ENCODE measurements around the gene SLC1A7. TPM values are rescaled to one million over a fixed set of nuclear protein-coding genes. Genes with fewer than 3 reads are reported as not detected.

The SLC1A7 gene
- total RNA-seq, 1 donor from 2014 or later: not detected

DNA sequence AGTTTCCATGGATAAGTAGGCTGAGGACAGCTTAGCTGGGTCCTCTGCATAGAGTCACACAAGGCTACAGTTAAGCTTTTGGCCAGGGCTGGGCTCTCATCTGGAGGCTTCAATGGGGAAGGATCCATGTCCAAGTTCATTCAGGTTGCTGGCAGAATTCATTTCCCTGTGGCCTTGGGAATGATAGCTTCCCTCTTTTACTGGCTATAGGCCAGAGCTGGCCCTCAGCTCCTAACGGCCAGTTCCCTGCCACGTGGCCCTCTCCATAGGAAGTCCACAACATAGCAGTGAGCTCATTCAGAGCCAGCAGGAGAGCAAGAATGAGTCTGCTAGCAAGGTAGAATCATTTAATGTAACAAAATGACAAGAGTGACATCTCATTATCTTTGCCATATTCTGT lies 95.5 kb downstream of the SLC1A7 start:
- Histone ChIP-seq H3K27ac (no peak overlapping the region), H2AFZ (replicated peaks) (no peak overlapping the region), H3K79me2 (ENCODE audit: low read depth) (no peaks in the 10 kb centered on the region), H3F3A (ENCODE audit: low read depth) (no peaks in the 10 kb centered on the region), H3K27me3 (no peaks in the 10 kb centered on the region), H3K36me3 (no peaks in the 10 kb centered on the region), H3K4me1 (peaks cover 42% of the 10 kb centered on the region), H3K4me2 (no peak overlapping the region), H3K4me3 (no peak overlapping the region), H3K9me3 (ENCODE audit: low read depth) (no peaks in the 10 kb centered on the region), H3K9ac (no peak overlapping the region), H4K20me1 (ENCODE audit: low read depth) (no peaks in the 10 kb centered on the region)
- H3K4me3 Mint-ChIP-seq: no peak overlapping the region
- H3K27ac Mint-ChIP-seq: no peak overlapping the region
- H3K9me3 Mint-ChIP-seq: no peaks in the 10 kb centered on the region
- H3K36me3 Mint-ChIP-seq: no peaks in the 10 kb centered on the region
- H3K4me1 Mint-ChIP-seq: peaks cover 45% of the 10 kb centered on the region
- TF ChIP-seq EZH2phosphoT487 (IDR thresholded peaks at IDR 0.05) (no peak), EZH2 (IDR thresholded peaks at IDR 0.05) (no peak)
- TF ChIP-seq, protein P1, sequence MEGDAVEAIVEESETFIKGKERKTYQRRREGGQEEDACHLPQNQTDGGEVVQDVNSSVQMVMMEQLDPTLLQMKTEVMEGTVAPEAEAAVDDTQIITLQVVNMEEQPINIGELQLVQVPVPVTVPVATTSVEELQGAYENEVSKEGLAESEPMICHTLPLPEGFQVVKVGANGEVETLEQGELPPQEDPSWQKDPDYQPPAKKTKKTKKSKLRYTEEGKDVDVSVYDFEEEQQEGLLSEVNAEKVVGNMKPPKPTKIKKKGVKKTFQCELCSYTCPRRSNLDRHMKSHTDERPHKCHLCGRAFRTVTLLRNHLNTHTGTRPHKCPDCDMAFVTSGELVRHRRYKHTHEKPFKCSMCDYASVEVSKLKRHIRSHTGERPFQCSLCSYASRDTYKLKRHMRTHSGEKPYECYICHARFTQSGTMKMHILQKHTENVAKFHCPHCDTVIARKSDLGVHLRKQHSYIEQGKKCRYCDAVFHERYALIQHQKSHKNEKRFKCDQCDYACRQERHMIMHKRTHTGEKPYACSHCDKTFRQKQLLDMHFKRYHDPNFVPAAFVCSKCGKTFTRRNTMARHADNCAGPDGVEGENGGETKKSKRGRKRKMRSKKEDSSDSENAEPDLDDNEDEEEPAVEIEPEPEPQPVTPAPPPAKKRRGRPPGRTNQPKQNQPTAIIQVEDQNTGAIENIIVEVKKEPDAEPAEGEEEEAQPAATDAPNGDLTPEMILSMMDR (IDR thresholded peaks at IDR 0.05): no peak
- no peaks in the 10 kb centered on the region for H3K27me3 Mint-ChIP-seq (ENCODE audit: insufficient read depth, low read depth)
- no peak for DNase-seq (ENCODE audit: low spot score)

DNA sequence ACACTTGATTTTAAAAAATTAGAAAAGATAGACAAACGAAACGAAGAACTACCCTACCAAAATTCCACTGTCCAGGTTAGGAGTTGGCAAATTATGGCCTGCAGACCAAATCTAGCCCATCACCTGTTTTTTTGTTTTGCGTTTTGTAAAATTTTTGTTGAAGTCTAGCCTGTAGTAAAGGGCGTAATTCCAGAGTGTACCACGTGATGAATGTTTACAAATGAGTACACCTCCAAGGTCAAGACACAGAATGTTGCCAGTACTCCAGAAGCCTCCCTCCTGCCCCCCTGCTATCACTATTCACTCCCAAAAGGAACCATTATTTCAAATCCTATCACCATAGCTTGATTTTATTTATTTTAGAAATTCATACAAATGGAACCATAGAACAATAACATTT lies 97.5 kb downstream of the SLC1A7 start:
- Histone ChIP-seq H4K20me1 (ENCODE audit: low read depth) (no peaks in the 10 kb centered on the region), H2AFZ (replicated peaks) (no peak overlapping the region), H3K27ac (no peak overlapping the region), H3K36me3 (no peaks in the 10 kb centered on the region), H3K9ac (no peak overlapping the region), H3K9me3 (ENCODE audit: low read depth) (no peaks in the 10 kb centered on the region), H3K27me3 (no peaks in the 10 kb centered on the region), H3F3A (ENCODE audit: low read depth) (no peaks in the 10 kb centered on the region), H3K4me3 (no peak overlapping the region), H3K4me1 (peaks cover 30% of the 10 kb centered on the region), H3K4me2 (no peak overlapping the region), H3K79me2 (ENCODE audit: low read depth) (no peaks in the 10 kb centered on the region)
- peaks cover 1% of the 10 kb centered on the region for H3K36me3 Mint-ChIP-seq
- no peak overlapping the region for H3K27ac Mint-ChIP-seq
- peaks cover 1% of the 10 kb centered on the region for H3K27me3 Mint-ChIP-seq (ENCODE audit: insufficient read depth, low read depth)
- H3K4me1 Mint-ChIP-seq: peaks cover 36% of the 10 kb centered on the region
- TF ChIP-seq, protein P1 (IDR thresholded peaks at IDR 0.05): no peak
- TF ChIP-seq EZH2phosphoT487 (IDR thresholded peaks at IDR 0.05) (no peak), EZH2 (IDR thresholded peaks at IDR 0.05) (no peak)
- H3K4me3 Mint-ChIP-seq: no peak overlapping the region
- H3K9me3 Mint-ChIP-seq: no peaks in the 10 kb centered on the region
- no peak for DNase-seq (ENCODE audit: low spot score)

DNA sequence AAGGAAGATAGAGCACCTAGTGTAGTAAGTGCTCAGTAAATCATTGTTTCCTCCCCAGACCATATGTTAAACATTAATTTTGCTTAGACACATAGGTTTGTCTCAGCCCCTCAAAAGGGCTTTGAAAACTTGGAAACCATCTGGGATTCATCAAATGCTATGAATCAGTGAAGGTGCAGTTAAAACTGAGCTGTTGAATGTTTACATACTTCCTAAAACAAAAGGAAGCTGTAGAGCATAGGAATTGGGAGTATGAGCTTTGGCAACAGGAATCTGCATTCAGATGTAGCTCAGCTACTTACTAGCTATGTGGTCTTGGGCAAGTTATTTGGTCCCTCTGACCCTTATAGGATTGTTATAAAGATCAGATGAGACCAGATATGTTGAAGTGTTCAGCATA lies 99.2 kb downstream of the SLC1A7 start:
- no peaks in the 10 kb centered on the region for H3K79me2 ChIP-seq (ENCODE audit: low read depth)
- H3K4me2 ChIP-seq: no peak overlapping the region
- no peak overlapping the region for H3K27ac Mint-ChIP-seq

More for the DNA sequence above, 99.2 kb downstream of the SLC1A7 start:
- TF ChIP-seq, protein P1 (IDR thresholded peaks at IDR 0.05): no peak
- no peak for TF ChIP-seq EZH2phosphoT487 (IDR thresholded peaks at IDR 0.05)
- no peak for TF ChIP-seq EZH2 (IDR thresholded peaks at IDR 0.05)
- no peaks in the 10 kb centered on the region for H3F3A ChIP-seq (ENCODE audit: low read depth)
- H3K36me3 Mint-ChIP-seq: peaks cover 5% of the 10 kb centered on the region
- no peaks in the 10 kb centered on the region for H3K9me3 Mint-ChIP-seq
- H3K27me3 Mint-ChIP-seq (ENCODE audit: insufficient read depth, low read depth): peaks cover 2% of the 10 kb centered on the region
- no peak for DNase-seq (ENCODE audit: low spot score)
- H2AFZ ChIP-seq (replicated peaks): no peak overlapping the region
- no peak overlapping the region for H3K4me3 ChIP-seq
- no peaks in the 10 kb centered on the region for H3K9me3 ChIP-seq (ENCODE audit: low read depth)
- no peak overlapping the region for H3K27ac ChIP-seq
- H3K9ac ChIP-seq: no peak overlapping the region
- no peaks in the 10 kb centered on the region for H3K27me3 ChIP-seq
- H3K4me3 Mint-ChIP-seq: no peak overlapping the region
- peaks cover 15% of the 10 kb centered on the region for H3K4me1 ChIP-seq
- no peaks in the 10 kb centered on the region for H3K36me3 ChIP-seq
- H3K4me1 Mint-ChIP-seq: peaks cover 19% of the 10 kb centered on the region
- no peaks in the 10 kb centered on the region for H4K20me1 ChIP-seq (ENCODE audit: low read depth)

Measured in neural progenitor cell (in vitro differentiated cells).